ENCODE measurements around the gene LRP4.

LRP4 gene

DNA sequence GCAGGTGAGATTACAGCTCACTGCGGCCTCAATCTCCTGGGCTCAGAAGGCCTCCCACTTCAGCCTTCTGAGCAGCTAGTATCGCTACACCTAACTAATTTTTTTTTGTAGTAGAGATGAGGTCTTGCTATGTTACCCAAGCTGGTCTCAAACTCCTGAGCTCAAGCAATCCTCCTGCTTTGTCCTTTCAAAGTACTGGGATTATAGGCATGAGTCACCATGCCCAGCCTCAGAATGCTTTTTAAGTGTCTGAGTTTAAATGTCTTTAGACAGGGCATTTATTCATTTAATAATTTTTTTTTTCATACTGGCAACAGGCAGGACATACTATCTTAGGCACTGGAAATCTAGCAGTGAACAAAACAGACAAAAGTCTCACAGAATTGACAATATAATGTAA lies 27.7 kb downstream of the LRP4 start:
- DNase-seq = no peak

GRCh38 chr11:46889689-46890475 lies 28.5 kb downstream of the LRP4 start:
- peak; percentile 49 for DNase-seq

GRCh38 chr11:46889251-46889650 lies 29.1 kb downstream of the LRP4 start:
- no peak for DNase-seq

GRCh38 chr11:46888636-46889035 lies 29.7 kb downstream of the LRP4 start:
- no peak for DNase-seq

- no peak for DNase-seq
These were observed 32.1 kb downstream of the LRP4 start for GRCh38 chr11:46886211-46886610.

DNA sequence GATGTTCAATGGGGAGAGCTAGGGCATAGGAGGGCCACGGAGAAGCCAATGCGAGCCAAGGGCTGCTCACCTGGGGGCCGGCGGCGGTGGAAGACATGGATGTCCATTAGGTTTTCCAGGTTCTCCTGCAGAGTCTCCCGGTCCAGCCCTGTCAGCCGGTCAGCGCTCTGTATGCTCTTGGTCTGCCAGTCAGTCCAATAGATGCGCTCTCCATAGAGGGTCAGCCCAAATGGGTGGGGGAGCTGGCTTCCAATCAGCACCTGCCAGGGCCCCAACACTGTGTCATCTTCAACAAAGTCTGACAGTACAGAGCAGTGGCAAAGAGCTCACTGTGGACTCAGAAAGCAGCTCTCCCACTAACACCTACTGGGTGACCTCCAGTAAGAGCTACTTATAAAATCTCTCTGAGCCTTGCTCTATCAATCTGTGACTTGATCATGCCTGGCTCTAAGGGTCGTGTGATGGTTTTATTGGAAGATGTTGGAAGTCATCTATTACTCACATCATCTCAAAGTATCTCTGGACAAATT lies 39.2 kb downstream of the LRP4 start:
- no peak for DNase-seq

DNA sequence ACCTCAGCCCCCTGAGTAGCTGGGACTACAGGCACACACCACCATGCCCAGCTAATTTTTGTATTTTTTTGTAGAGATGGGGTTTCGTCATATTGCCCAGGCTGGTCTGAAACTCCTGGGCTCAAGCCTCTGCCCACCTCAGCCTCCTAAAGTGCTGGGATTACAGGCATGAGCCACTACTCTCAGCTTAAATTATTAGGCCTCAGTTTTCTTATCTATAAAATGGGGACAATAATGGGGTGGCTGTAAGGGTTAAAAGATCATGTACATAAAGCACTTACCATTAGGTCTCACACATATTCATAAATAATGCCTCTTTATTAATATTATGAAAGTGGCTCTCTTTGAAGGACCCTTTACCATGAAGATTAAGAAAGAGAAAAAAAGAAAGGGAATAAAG lies 40.8 kb downstream of the LRP4 start:
- DNase-seq = no peak

- no peak for DNase-seq
These were observed 41.9 kb downstream of the LRP4 start for GRCh38 chr11:46876471-46876870.

GRCh38 chr11:46874586-46874985 lies 43.8 kb downstream of the LRP4 start:
- no peak for DNase-seq

DNA sequence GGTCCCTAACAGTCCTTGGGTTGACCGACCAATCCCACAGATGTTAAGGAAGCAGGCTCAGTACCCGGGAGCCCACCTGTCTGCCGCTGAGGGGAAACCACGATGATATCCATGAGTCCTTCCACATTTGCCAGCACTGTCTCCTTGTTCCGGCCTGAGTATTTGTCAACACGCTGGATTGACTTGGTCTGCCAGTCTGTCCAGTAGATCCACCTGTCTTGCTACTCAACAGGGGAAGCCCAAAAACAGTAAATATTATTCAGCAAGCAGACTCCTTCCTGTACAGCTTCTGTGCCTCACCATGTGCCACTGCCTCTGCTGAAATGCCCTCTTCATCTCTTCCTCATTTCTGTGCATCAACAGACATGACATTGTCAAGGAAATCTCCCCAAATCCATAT lies 49.4 kb downstream of the LRP4 start:
- no peak for DNase-seq

- peak; percentile 39 for DNase-seq
These were observed 53.0 kb downstream of the LRP4 start for GRCh38 chr11:46865340-46865739.

DNA sequence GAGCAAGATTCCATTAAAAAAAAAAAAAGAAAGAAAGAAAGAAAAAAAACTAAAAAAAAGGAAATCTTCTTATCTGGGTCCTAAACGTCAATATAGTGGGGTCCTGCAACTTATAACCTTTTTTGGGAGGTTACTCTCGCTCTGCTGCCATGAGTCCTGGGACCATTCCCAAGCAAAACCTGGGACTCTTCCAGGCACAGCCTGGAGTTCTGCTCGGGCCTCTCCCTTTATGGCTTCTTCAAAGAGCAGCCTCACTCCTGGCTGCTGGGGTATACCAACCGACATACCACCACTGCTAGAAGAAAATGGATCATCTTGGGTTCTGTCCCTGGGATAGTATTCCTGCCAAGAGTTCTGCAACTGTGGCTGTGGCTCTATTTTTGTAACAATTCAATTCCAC lies 58.1 kb downstream of the LRP4 start:
- no peak for DNase-seq

DNA sequence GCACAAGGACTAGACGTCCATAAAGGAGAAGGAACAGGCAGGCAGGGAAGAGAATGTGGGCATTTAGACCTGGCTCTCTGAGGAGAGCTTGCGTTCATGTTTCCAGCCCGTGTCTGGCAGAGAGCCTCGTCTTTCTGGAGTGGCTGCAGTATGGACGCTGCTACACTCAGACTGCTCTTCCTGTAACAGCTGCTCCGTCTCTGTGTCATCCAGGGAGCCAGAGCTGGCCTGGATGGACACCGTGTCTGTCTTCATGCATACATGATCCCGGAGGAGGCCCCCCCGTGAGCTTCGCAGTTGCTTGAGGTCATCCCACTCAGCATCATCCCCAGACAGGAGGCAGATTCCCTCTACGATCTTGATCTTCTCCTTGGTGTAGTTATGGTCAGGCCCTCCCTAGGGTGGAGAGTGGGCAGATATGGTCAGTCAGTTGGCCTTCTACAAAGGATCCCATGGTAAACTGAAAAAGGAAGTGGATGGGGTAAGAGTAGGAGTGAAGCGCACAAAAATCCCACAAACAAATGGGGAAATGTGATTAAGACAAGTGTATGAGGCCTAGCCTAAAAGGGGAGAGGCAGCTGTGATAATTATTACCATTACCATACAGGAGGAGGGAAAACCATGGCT lies 59.3 kb downstream of the LRP4 start:
- DNase-seq = no peak

DNA sequence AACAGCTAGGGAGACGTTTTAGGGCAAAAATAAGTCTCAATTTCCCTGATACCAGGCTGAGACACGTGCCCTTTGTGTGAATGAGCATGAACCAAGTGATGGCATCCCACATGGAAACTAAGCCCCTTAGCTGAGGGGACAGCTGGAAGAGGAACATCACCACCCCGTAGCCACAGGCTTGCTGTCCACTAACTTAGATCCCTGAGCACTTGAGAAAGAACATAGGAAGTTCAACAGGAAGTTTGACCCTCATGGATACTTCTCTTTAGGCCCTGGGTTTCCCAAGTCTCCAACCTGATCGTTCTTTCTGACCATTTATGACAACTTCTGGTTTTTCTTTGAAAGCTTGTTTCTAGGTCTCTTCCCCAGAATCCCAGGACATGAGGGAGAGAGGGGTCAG lies 60.7 kb downstream of the LRP4 start:
- DNase-seq = no peak

GRCh38 chr11:46856605-46857343 lies 61.6 kb downstream of the LRP4 start:
- no peak for DNase-seq

GRCh38 chr11:46855863-46856262 lies 62.5 kb downstream of the LRP4 start:
- no peak for DNase-seq

GRCh38 chr11:46855167-46855566 lies 63.2 kb downstream of the LRP4 start:
- no peak for DNase-seq

DNA sequence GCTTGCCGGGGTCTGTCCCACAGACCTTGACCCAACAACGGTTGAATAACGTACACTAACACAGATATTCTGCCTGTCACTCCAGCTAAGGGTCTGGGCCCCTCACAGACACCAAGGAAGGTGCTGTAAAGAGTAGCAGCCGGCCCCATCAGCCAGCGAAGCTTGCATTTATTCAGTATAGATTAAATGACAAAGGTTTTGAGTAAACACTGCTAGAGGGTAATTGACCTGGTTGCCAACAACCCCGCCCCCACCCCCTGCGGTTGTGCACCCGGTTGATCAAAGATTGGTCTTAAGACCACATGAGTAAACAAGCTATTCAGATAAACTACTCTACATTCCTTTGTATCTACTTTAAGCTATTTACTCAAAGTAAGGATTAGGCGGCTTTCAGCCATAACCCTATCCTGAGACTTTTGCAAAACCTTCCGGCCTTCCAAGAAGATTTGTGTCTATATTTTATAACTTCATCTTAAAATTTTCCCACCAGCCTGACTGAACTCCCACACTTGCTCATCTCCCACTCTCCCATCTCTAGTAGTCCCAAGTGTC lies 67.4 kb downstream of the LRP4 start:
- no peak for DNase-seq

DNA sequence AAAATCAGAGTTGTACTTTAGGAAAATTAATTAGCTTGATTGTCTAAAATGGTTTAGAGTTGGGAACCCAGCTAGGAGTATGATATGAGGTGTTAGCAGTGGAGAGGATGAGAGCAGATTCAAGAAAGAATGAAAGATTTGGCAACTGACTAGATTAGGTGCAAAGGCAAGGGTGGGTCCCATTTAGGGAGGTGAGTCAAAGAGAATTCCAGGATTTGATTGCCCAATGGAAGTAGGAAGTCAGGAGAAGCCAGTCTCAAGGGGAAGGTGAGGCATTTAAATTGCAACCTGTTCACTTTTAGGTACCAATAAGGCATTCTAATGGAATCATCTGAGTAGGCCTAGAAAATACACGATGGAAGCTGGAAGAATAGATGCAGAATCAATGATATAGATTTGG lies 68.7 kb downstream of the LRP4 start:
- no peak for DNase-seq

DNA sequence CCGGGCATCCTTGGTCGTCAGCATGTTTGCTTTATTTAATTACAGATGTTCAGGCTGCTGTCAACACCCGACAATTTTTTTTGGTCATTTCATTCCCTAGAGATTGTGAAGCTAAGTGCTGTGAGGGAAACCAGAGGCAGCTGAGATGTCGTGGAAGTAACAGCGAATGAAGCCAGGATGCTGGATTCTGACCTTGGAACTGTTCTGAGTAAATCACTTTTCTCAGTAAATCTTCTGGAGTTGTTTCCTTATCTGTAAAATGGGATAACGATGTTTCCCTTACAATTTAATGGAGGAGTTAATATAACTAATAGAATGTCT lies 71.9 kb downstream of the LRP4 start:
- DNase-seq = no peak

GRCh38 chr11:46845740-46846509 lies 72.4 kb downstream of the LRP4 start, which contains the start of gene CKAP5:
CKAP5 (minus strand) TSS chr11:46846280; CDS start chr11:46821231, 25,049 bp downstream.
- peak; percentile 86 for DNase-seq

DNA sequence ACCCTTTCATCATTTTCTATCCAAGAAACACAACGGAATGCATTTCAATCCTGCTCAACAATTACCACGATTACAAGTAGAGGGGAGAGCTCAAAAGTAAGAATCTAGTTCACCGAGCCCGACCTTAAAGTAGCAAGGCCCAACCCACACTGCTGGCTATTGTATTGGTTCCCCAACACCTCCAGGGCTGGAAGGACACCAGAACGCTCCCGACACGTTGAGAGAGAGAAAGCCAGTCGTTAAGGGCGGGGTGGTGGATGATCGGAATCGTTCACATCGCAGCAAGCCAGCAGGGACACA lies 73.0 kb downstream of the LRP4 start:
- DNase-seq = peak; percentile 7

DNA sequence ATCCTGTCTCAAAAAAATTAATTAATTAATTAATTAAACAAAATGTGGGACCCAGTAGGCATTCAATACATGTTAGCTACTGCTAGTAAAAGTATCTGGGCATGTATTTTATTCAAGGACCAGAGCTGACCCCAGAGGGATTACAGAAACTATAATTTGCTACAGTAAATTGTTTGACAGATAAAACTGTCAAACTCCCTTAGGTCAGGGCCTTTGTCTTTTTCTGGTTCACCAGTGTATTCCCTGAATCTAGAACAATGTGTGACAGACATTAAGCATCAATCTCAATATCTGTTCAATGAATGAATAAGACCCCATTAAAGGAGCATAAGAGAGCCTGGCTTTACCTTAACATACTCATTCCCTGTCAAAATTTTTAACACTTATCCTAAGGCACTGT lies 78.2 kb downstream of the LRP4 start:
- DNase-seq = no peak
